ENCODE measurements around the gene YEATS2. TPM values are rescaled to one million over a fixed set of nuclear protein-coding genes. Genes with fewer than 3 reads are reported as not detected.

YEATS2 gene
- polyA plus RNA-seq, 1 of the 3 experiments (the other 2 are of a cell fraction), result 19.9 TPM

DNA sequence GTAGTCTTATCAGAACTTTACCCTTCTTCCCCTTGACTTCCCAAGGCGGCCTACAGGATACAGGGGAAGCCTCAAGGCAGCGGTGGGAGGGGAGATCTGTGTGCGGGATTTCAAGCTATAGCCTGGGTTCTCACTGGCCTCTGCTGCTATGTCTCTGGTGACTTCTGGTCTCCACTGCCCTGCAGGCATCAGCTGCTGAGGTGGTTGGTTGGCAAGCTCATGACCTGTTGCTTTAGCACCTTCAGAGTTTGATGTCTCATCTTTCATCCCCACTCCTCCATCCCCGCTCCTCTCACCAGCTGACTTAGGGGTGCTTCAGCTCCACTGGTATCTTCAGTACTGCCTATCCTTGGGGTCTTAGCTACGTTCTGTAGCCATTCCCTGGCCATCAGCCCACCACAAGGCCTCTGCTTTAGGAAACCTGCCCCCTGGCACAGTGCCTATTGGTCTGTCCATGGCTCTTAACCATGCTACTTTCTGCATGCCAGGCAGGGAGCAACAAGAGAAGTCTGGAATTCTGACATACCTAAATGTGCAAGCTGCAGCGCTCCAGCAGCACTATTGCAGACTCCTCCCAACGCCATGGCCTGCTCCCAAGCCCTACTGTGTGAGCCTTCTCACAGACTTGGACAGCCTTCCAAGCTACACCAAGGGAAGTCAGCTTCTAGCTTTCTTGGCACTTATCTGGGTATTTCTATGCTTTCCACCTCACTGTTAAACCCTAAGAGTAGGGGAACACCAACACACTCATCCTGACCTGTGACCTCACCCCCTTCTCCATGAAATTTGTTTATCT lies 1.8 kb upstream of the YEATS2 start:
- 94% methylated on average over 5 of the region's 7 CpGs for WGBS (ENCODE audit: low lambda C conversion rate)
- POLR2A ChIA-PET, result interaction anchor here (1.3 kb wide), 1 partner anchor 59 kb away, joined by 4 read pairs; no protein-coding TSS in a partner anchor

DNA sequence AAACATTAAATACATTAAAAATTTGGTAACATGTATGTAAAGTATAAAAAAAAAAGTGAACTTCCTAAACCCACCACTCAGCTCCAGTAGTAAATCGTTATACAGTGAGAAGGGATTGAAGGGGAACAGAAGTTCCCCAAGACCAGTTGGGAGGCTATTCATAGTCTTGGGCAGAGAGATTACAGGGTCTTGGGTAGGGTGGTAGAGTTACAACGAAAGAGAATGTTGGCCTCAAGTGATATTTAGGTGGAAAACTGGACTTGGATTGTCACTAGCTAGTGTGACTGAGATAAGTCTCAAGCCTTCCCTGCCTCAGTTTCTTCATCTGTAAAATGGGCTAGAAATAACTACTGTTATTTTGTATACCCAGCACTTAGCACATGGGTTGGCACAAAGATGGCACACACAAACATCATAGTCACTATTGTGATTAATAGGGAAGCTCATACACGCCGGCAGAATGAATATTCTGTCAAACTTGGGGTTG lies 431 bp upstream of the YEATS2 start:
- DNase-seq, result no peak
- CTCF ChIA-PET, result interaction anchor here (0.7 to 1.7 kb wide), 4 partner anchors 13 to 60 kb away, joined by 3 to 6 read pairs (median 3); no protein-coding TSS in a partner anchor
- no peaks in the 10 kb centered on the region for H3K27me3 ChIP-seq (ENCODE audit: insufficient read depth)

More for the DNA sequence above, 1.8 kb upstream of the YEATS2 start:
- Histone ChIP-seq H3K4me3 (ENCODE audit: low read depth in 2 of 2, low read length in 1 of 2) (no peak overlapping the region), H3K9me3 (no peaks in the 10 kb centered on the region), H4K20me1 (ENCODE audit: insufficient read depth) (peaks cover 18% of the 10 kb centered on the region), H3K27ac (ENCODE audit: low read depth in 2 of 2, low read length in 1 of 2) (no peak overlapping the region), H2AFZ (ENCODE audit: low read depth) (no peak overlapping the region), H3K27me3 (ENCODE audit: insufficient read depth) (no peaks in the 10 kb centered on the region), H3K4me1 (ENCODE audit: control insufficient read depth in 1 of 2, insufficient read depth in 2 of 2, low read depth in 1 of 2, low read length in 1 of 2) (peaks cover 0 to 7% of the 10 kb centered on the region in 2 experiments; a peak in 2 of 4 replicates), H3K9me2 (no peaks in the 10 kb centered on the region), H3F3A (replicated peaks; ENCODE audit: insufficient read depth) (peaks cover 5% of the 10 kb centered on the region), H3K9ac (no peak overlapping the region), H3K79me2 (ENCODE audit: insufficient read depth) (peaks cover 30% of the 10 kb centered on the region), H3K4me2 (no peak overlapping the region), H3K36me3 (replicated peaks in 1 of 2; ENCODE audit: control insufficient read depth in 1 of 2, insufficient read depth in 2 of 2, low read length in 1 of 2) (no peaks in the 10 kb centered on the region)
- DNase-seq, result no peak
- TF ChIP-seq, protein P1, sequence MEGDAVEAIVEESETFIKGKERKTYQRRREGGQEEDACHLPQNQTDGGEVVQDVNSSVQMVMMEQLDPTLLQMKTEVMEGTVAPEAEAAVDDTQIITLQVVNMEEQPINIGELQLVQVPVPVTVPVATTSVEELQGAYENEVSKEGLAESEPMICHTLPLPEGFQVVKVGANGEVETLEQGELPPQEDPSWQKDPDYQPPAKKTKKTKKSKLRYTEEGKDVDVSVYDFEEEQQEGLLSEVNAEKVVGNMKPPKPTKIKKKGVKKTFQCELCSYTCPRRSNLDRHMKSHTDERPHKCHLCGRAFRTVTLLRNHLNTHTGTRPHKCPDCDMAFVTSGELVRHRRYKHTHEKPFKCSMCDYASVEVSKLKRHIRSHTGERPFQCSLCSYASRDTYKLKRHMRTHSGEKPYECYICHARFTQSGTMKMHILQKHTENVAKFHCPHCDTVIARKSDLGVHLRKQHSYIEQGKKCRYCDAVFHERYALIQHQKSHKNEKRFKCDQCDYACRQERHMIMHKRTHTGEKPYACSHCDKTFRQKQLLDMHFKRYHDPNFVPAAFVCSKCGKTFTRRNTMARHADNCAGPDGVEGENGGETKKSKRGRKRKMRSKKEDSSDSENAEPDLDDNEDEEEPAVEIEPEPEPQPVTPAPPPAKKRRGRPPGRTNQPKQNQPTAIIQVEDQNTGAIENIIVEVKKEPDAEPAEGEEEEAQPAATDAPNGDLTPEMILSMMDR (IDR thresholded peaks at IDR 0.05), result no peak
- TF ChIP-seq GABPA (IDR thresholded peaks at IDR 0.05; ENCODE audit: low read depth), result no peak
- TF ChIP-seq JUND (IDR thresholded peaks at IDR 0.05), result no peak
- TF ChIP-seq POLR2AphosphoS5 (IDR thresholded peaks at IDR 0.05; ENCODE audit: low read depth, low read length), result no peak
- TF ChIP-seq MEF2A (IDR thresholded peaks at IDR 0.05; ENCODE audit: borderline replicate concordance, low read depth), result no peak
- TF ChIP-seq RAD21 (IDR thresholded peaks at IDR 0.05; ENCODE audit: low read length), result no peak
- TF ChIP-seq, protein P2, sequence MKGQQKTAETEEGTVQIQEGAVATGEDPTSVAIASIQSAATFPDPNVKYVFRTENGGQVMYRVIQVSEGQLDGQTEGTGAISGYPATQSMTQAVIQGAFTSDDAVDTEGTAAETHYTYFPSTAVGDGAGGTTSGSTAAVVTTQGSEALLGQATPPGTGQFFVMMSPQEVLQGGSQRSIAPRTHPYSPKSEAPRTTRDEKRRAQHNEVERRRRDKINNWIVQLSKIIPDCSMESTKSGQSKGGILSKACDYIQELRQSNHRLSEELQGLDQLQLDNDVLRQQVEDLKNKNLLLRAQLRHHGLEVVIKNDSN (IDR thresholded peaks at IDR 0.05; ENCODE audit: borderline replicate concordance, low read depth), result no peak
- no peak for TF ChIP-seq TCF12 (IDR thresholded peaks at IDR 0.05)
- no peak for TF ChIP-seq EP300 (IDR thresholded peaks at IDR 0.05; ENCODE audit: borderline replicate concordance in 1 of 2, low read depth in 1 of 2, low read length in 1 of 2)
- TF ChIP-seq SIN3A (IDR thresholded peaks at IDR 0.05; ENCODE audit: borderline replicate concordance, low read depth, low read length), result no peak
- no peak for TF ChIP-seq GATA2 (CRISPR knock-in tag; IDR thresholded peaks at IDR 0.05)
- TF ChIP-seq RCOR1 (IDR thresholded peaks at IDR 0.05; ENCODE audit: low read length), result no peak
- no peak for TF ChIP-seq NFIC (IDR thresholded peaks at IDR 0.05; ENCODE audit: borderline replicate concordance)
- CTCF ChIA-PET, result interaction anchor here (0.7 to 1.7 kb wide), 3 partner anchors 12 to 233 kb away, joined by 3 to 6 read pairs (median 3); no protein-coding TSS in a partner anchor

More for the DNA sequence above, 431 bp upstream of the YEATS2 start:
- Histone ChIP-seq H3K4me2 (0 out of 2 replicates have a peak overlapping the region, but pooled peaks have one; percentile 29), H3K4me1 (ENCODE audit: control insufficient read depth in 1 of 2, insufficient read depth in 2 of 2, low read depth in 1 of 2, low read length in 1 of 2) (peaks cover 0 to 7% of the 10 kb centered on the region in 2 experiments; a peak in 2 of 4 replicates), H4K20me1 (ENCODE audit: insufficient read depth) (peaks cover 31% of the 10 kb centered on the region), H3K36me3 (replicated peaks in 1 of 2; ENCODE audit: control insufficient read depth in 1 of 2, insufficient read depth in 2 of 2, low read length in 1 of 2) (peaks cover 0 to 10% of the 10 kb centered on the region in 2 experiments), H3K4me3 (ENCODE audit: low read depth in 2 of 2, low read length in 1 of 2) (peak overlapping the region; percentile 80 to 85), H3F3A (replicated peaks; ENCODE audit: insufficient read depth) (peaks cover 5% of the 10 kb centered on the region), H3K27ac (ENCODE audit: low read depth in 2 of 2, low read length in 1 of 2) (peak overlapping the region; percentile 22 to 54; a peak in 3 of 4 replicates), H3K79me2 (ENCODE audit: insufficient read depth) (peaks cover 44% of the 10 kb centered on the region), H2AFZ (ENCODE audit: low read depth) (peak overlapping the region; percentile 88), H3K9me3 (no peaks in the 10 kb centered on the region), H3K9ac (peak overlapping the region; percentile 52; the same call in 1 of the 2 replicates), H3K9me2 (no peaks in the 10 kb centered on the region)
- 40% methylated on average over 4 of the region's 4 CpGs for WGBS (ENCODE audit: low lambda C conversion rate)
- POLR2A ChIA-PET, result interaction anchor here (0.7 to 2.7 kb wide), 4 partner anchors 13 to 129 kb away, joined by 3 to 20 read pairs (median 6); partner anchors contain the start of gene KLHL24
- TF ChIP-seq YY1 (IDR thresholded peaks at IDR 0.05; ENCODE audit: low read depth), result peak; percentile 49; the same call in 1 of the 2 replicates
- TF ChIP-seq, protein P3, sequence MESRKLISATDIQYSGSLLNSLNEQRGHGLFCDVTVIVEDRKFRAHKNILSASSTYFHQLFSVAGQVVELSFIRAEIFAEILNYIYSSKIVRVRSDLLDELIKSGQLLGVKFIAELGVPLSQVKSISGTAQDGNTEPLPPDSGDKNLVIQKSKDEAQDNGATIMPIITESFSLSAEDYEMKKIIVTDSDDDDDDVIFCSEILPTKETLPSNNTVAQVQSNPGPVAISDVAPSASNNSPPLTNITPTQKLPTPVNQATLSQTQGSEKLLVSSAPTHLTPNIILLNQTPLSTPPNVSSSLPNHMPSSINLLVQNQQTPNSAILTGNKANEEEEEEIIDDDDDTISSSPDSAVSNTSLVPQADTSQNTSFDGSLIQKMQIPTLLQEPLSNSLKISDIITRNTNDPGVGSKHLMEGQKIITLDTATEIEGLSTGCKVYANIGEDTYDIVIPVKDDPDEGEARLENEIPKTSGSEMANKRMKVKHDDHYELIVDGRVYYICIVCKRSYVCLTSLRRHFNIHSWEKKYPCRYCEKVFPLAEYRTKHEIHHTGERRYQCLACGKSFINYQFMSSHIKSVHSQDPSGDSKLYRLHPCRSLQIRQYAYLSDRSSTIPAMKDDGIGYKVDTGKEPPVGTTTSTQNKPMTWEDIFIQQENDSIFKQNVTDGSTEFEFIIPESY (IDR thresholded peaks at IDR 0.05; ENCODE audit: borderline replicate concordance, low read depth), result no peak
- peak; percentile 28; the same call in 1 of the 2 replicates for TF ChIP-seq RCOR1 (IDR thresholded peaks at IDR 0.05; ENCODE audit: low read length)
- TF ChIP-seq ELF1 (IDR thresholded peaks at IDR 0.05), result no peak

All from SK-N-SH (cell line).